SK-N-MC (cell line): ENCODE results near the gene GLRB.

ENCODE experiments used
- EZH2 ChIP-seq: fragments of 200-600 bp; sonication (generic); IDR thresholded peaks from one replicate; pipeline ENCODE4 v1.6.1; 2017; ENCODE audit warnings: antibody characterized with exemption
- POLR2AphosphoS5 ChIP-seq: IDR thresholded peaks from 2 replicates; pipeline ENCODE4 v1.6.1; 2012; ENCODE audit warnings: mild to moderate bottlenecking, low read depth, low read length, borderline replicate concordance

GRCh38 chr4:157035471-157035870 lies 40.5 kb upstream of the GLRB start:
- TF ChIP-seq EZH2 (no peak), POLR2AphosphoS5 (no peak)
